Liver (tissue), 9 donors: ENCODE measurements around the gene SORL1. TPM values are rescaled to one million over a fixed set of nuclear protein-coding genes. Genes with fewer than 3 reads are reported as not detected.
A peak's percentile ranks its signal among the peaks of the same experiment; 100 is the strongest.
"Not testable (repeated sequence)": the region's sequence is repeated elsewhere in the genome, so short reads cannot be mapped to it uniquely, and the experiment has no call there.

ENCODE experiments used
- DNase-seq: peaks from one replicate; pipeline ENCODE4 v3.0.0-alpha.2; 2017; ENCODE audit warnings: low spot score
- H3K27ac ChIP-seq, 2 donors: one replicate each; pipeline ENCODE4 v1.7.0; 2013; ENCODE audit warnings: inconsistent platforms in 2 of 2, low read length in 2 of 2, control low read depth in 1 of 2, low read depth in 1 of 2, mild to moderate bottlenecking in 1 of 2
- H3K27me3 ChIP-seq, 4 donors: one replicate each; pipeline versions ENCODE4 v1.6.1 to v1.7.0; 2013; ENCODE audit warnings: low read length in 3 of 4, inconsistent platforms in 1 of 4, mild to moderate bottlenecking in 1 of 4, moderate library complexity in 1 of 4; ENCODE audit not compliant: control insufficient read depth in 4 of 4, insufficient read depth in 4 of 4
- H3K36me3 ChIP-seq, 4 donors: one replicate each; pipeline versions ENCODE4 v1.6.1 to v1.7.0; 2013; ENCODE audit warnings: low read length in 3 of 4, mild to moderate bottlenecking in 3 of 4, low read depth in 1 of 4, moderate library complexity in 1 of 4; ENCODE audit not compliant: control insufficient read depth in 4 of 4, insufficient read depth in 3 of 4
- H3K4me1 ChIP-seq, 4 donors: one replicate each; pipeline versions ENCODE4 v1.6.1 to v1.7.0; 2013; ENCODE audit warnings: low read length in 3 of 4, mild to moderate bottlenecking in 3 of 4, moderate library complexity in 1 of 4; ENCODE audit not compliant: control insufficient read depth in 4 of 4, insufficient read depth in 4 of 4
- H3K4me3 ChIP-seq, 3 donors: one replicate each; pipeline versions ENCODE4 v1.6.1 to v1.7.0; 2013; ENCODE audit warnings: low read length in 3 of 3, control low read depth in 1 of 3, low read depth in 1 of 3, mild to moderate bottlenecking in 1 of 3
- H3K9ac ChIP-seq, 2 donors: one replicate each; pipeline ENCODE4 v1.7.0; 2013; ENCODE audit warnings: low read length in 2 of 2, mild to moderate bottlenecking in 2 of 2, moderate library complexity in 2 of 2, control low read depth in 1 of 2, low read depth in 1 of 2
- H3K9me3 ChIP-seq, 4 donors: one replicate each; pipeline versions ENCODE4 v1.6.1 to v1.7.0; 2013; ENCODE audit warnings: low read length in 3 of 4; ENCODE audit not compliant: control insufficient read depth in 4 of 4
- ATF3 ChIP-seq: IDR thresholded peaks from 2 replicates; pipeline ENCODE4 v1.6.1; 2016; ENCODE audit warnings: antibody characterized with exemption
- CTCF ChIP-seq: fragments of 150-350 bp; IDR thresholded peaks from 2 replicates; pipeline ENCODE4 v1.5.1; 2017; ENCODE audit warnings: improper control_type of control experiment, low read depth, low read length; ENCODE audit not compliant: missing input control
- FOXA1 ChIP-seq: IDR thresholded peaks from 2 replicates; pipeline ENCODE4 v1.6.1; 2016; ENCODE audit warnings: antibody characterized with exemption
- FOXA2 ChIP-seq: IDR thresholded peaks from 2 replicates; pipeline ENCODE4 v1.6.1; 2016; ENCODE audit warnings: antibody characterized with exemption
- GABPA ChIP-seq, 2 donors: IDR thresholded peaks in 1 of 2; conservative IDR thresholded peaks in 1 of 2; 2 replicates each; pipeline ENCODE4 v1.6.1; 2016; ENCODE audit warnings: antibody characterized with exemption in 2 of 2, mild to moderate bottlenecking in 1 of 2, moderate library complexity in 1 of 2
- HNF4A ChIP-seq, 2 donors: conservative IDR thresholded peaks; 2 replicates each; pipeline ENCODE4 v1.6.1; 2016; ENCODE audit warnings: antibody characterized with exemption in 2 of 2, mild to moderate bottlenecking in 2 of 2
- JUND ChIP-seq, 2 donors: IDR thresholded peaks; 2 replicates each; pipeline ENCODE4 v1.6.1; 2016; ENCODE audit warnings: antibody characterized with exemption in 2 of 2
- NR2F2 ChIP-seq: IDR thresholded peaks from 2 replicates; pipeline ENCODE4 v1.6.1; 2016; ENCODE audit warnings: antibody characterized with exemption
- RAD21 ChIP-seq, 2 donors: IDR thresholded peaks; 2 replicates each; pipeline ENCODE4 v1.6.1; 2016; ENCODE audit warnings: antibody characterized with exemption in 2 of 2, mild to moderate bottlenecking in 2 of 2
- RXRA ChIP-seq, 2 donors: IDR thresholded peaks; 2 replicates each; pipeline ENCODE4 v1.6.1; 2017 to 2018; ENCODE audit warnings: antibody characterized with exemption in 2 of 2, mild to moderate bottlenecking in 1 of 2
- SP1 ChIP-seq: IDR thresholded peaks from 2 replicates; pipeline ENCODE4 v1.6.1; 2018; ENCODE audit warnings: antibody characterized with exemption, mild to moderate bottlenecking
- TAF1 ChIP-seq: conservative IDR thresholded peaks from 2 replicates; pipeline ENCODE4 v1.6.1; 2016; ENCODE audit warnings: antibody characterized with exemption, mild to moderate bottlenecking
- YY1 ChIP-seq: IDR thresholded peaks from 2 replicates; pipeline ENCODE4 v1.6.1; 2016; ENCODE audit warnings: antibody characterized with exemption, mild to moderate bottlenecking
- ZBTB33 ChIP-seq: IDR thresholded peaks from 2 replicates; pipeline ENCODE4 v1.6.1; 2016; ENCODE audit warnings: antibody characterized with exemption
- WGBS: extraction: QIAGEN DNeasy Blood & Tissue Kit; methylation state at CpG from one replicate; pipeline ENCODE4 v1.1.7; 2013; 5-methylcytosine and 5-hydroxymethylcytosine counted together
- polyA plus RNA-seq, 2 donors: library from polyadenylated mRNA; stranded (reverse) in 1 of 2; unstranded in 1 of 2; fragments of 200-250 nt in 1 of 2; fragments of >200 nt in 1 of 2; fragmentation: Nextera tagmentation in 1 of 2; extraction: Ambion mirVana in 1 of 2; gene quantifications; one replicate each; pipeline versions ENCODE4 v1.2.1 to v1.2.3, GENCODE V29; 2013 to 2015
- total RNA-seq, 2 donors: library from RNA; depleted of rRNA; stranded (reverse); fragments of >200 nt; gene quantifications; one replicate each; pipeline ENCODE4 v1.2.3, GENCODE V29; 2014
- TF ChIP-seq, protein P1 (sequence below): IDR thresholded peaks from 2 replicates; pipeline ENCODE4 v1.6.1; 2016; ENCODE audit warnings: antibody characterized with exemption
- donor health status: healthy.
- donor health status: healthy.
- donor health status: healthy.
- donor health status: healthy.
- donor health status: healthy.

The SORL1 gene
- total and polyA plus RNA-seq, 4 donors = 14.6 to 124 (median 25.4) TPM

DNA sequence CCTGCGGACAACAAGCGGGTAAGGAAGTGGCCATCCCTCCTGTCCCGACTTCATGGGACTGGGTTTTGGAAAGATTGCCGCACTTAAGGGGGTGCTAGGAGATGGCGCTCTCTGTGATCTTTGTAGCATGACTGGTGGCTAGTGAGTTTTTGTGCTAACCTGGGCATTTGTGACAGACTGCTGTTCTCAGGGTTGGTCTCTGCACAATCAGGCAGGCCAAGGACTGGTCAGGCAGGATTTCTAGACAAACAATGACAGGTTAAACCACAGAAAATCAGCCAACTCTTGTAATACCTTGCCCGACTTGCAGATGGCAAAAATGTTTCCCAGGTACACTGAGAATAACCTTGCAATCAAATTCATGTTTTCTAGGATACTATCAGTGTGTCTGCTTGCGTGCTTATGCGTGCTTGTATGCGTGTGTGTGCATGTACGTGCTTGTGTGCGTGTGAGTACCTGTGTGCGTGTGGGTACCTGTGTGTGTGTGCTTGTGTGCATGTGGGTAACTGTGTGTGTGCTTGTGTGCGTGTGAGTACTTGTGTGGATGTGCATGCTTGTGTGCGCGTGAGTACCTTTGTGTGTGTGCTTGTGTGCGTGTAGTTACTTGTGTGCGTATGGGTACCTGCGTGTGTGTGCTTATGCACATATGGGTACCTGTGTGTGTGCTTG lies 26.2 kb downstream of the SORL1 start:
- H3K4me1 ChIP-seq = peaks cover 0 to 14% (median under 1%) of the 10 kb centered on the region in 4 donors
- no peak overlapping the region for H3K4me3 ChIP-seq
- DNase-seq = no peak
- no peaks in the 10 kb centered on the region for H3K9me3 ChIP-seq
- no peak overlapping the region for H3K9ac ChIP-seq
- H3K27ac ChIP-seq = peak overlapping the region; percentile 0 to 37
- 94% methylated on average over 18 of the region's 18 CpGs for WGBS
- peaks cover 0 to 16% (median 1%) of the 10 kb centered on the region in 4 donors for H3K36me3 ChIP-seq
- no peaks in the 10 kb centered on the region for H3K27me3 ChIP-seq
- TF ChIP-seq, protein P1, sequence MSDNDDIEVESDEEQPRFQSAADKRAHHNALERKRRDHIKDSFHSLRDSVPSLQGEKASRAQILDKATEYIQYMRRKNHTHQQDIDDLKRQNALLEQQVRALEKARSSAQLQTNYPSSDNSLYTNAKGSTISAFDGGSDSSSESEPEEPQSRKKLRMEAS = no peak
- no peak for TF ChIP-seq FOXA2
- no peak for TF ChIP-seq SP1
- TF ChIP-seq CTCF = no peak
- TF ChIP-seq JUND (IDR thresholded peaks at IDR 0.05) = no peak

GRCh38 chr11:121478895-121479697 lies 27.0 kb downstream of the SORL1 start:
- Histone ChIP-seq H3K9me3 (no peaks in the 10 kb centered on the region), H3K27ac (peak overlapping the region; percentile 37 to 47), H3K27me3 (no peaks in the 10 kb centered on the region), H3K4me1 (peaks cover 0 to 14% (median under 1%) of the 10 kb centered on the region in 4 donors), H3K4me3 (no peak overlapping the region), H3K36me3 (peaks cover 0 to 16% (median 1%) of the 10 kb centered on the region in 4 donors), H3K9ac (peak overlapping the region in 1 of 2 donors; percentile 1)
- peak; percentile 50 for TF ChIP-seq SP1
- TF ChIP-seq NR2F2 = no peak
- peak; percentile 47 for TF ChIP-seq RXRA (IDR thresholded peaks at IDR 0.05)
- TF ChIP-seq HNF4A (conservative IDR thresholded peaks at IDR 0.05) = peak; percentile 51 to 56
- WGBS = 60% methylated on average over 25 of the region's 25 CpGs
- DNase-seq = no peak

DNA sequence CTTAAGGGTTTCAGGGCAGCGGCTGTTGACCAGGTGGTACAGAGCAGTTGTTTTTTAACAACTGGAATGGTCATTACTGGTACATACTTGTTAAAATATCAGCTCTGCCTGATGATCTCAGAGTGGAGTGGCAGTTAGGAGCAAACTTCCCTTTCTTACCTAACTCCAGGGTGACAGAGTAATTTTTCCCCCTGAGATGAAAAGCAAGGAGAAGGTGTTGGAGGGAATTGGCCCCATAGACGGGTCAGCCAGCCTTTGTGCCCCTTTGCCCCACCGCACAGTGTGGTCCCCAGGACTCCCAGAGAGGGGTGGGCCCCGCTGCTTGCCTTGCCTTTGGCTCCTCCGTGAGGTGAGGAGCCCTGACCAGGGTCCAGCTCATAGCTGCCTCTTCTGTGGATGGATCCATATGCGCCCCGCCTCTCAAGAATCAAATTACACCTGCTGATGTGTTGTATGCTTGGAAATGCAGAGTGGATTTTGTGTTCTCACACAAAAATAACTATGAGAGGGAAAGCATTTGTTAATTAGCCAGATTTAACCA lies 27.7 kb downstream of the SORL1 start:
- WGBS = 92% methylated on average over 7 of the region's 7 CpGs
- Histone ChIP-seq H3K27ac (peak overlapping the region in 1 of 2 donors; percentile 47), H3K9me3 (no peaks in the 10 kb centered on the region), H3K4me1 (peaks cover 0 to 14% (median under 1%) of the 10 kb centered on the region in 4 donors), H3K9ac (peak overlapping the region in 1 of 2 donors; percentile 1), H3K27me3 (no peaks in the 10 kb centered on the region), H3K4me3 (no peak overlapping the region), H3K36me3 (peaks cover 0 to 16% (median 1%) of the 10 kb centered on the region in 4 donors)
- no peak for TF ChIP-seq TAF1
- TF ChIP-seq YY1 = no peak
- TF ChIP-seq, protein P1 = no peak
- no peak for TF ChIP-seq RAD21 (IDR thresholded peaks at IDR 0.05)
- TF ChIP-seq FOXA1 = no peak
- no peak for TF ChIP-seq FOXA2
- no peak for TF ChIP-seq ZBTB33
- no peak for TF ChIP-seq SP1
- no peak for TF ChIP-seq GABPA (IDR thresholded peaks at IDR 0.05 in 1 of 2, conservative IDR thresholded peaks at IDR 0.05 in 1 of 2)
- TF ChIP-seq ATF3 = no peak
- no peak for DNase-seq

- H3K27ac ChIP-seq, H3K9me3 ChIP-seq, H3K9ac ChIP-seq, H3K4me3 ChIP-seq, H3K27me3 ChIP-seq, DNase-seq: not testable (repeated sequence)
- Histone ChIP-seq H3K36me3 (peaks cover 0 to 21% (median 3%) of the 10 kb centered on the region in 4 donors), H3K4me1 (peaks cover 0 to 14% (median under 1%) of the 10 kb centered on the region in 4 donors)
- 80% methylated on average over 2 of the region's 2 CpGs for WGBS
Measured at GRCh38 chr11:121481484-121482230, 29.5 kb downstream of the SORL1 start.
